Panc1 (cell line): ENCODE data around the gene MAGI1. TPM values are rescaled to one million over a fixed set of nuclear protein-coding genes. Genes with fewer than 3 reads are reported as not detected.

ENCODE experiments used
- ATAC-seq: fragments of 200-7000 bp; cut with Tn5 transposase; 2 replicates; pipeline ENCODE4 v1.9.1; 2020; ENCODE audit warnings: mild to moderate bottlenecking, moderate library complexity
- BruUV-seq: library from RNA; stranded (reverse); fragments of 400-500 nt; replicated peaks from 2 replicates; lab custom pipeline; 2021; lab: Mats Ljungman, UMichigan
- CTCF ChIA-PET: fragments of 300-600 bp; sonication (Branson Sonifier 250); formaldehyde crosslinking; loops from one replicate; lab custom pipeline; 2022; ENCODE audit warnings: antibody characterized with exemption; lab: Charles Lee
- POLR2A ChIA-PET: fragments of 300-600 bp; sonication (Branson Sonifier 250); formaldehyde crosslinking; loops from one replicate; lab custom pipeline; 2022; ENCODE audit warnings: antibody characterized with exemption; lab: Charles Lee
- DNase-seq: peaks from one replicate; pipeline ENCODE4 v3.0.0-alpha.2; 2010; ENCODE audit warnings: low read depth, low spot score
- H3K27ac ChIP-seq: 2 replicates; pipeline ENCODE4 v1.5.1; 2011; ENCODE audit warnings: mild to moderate bottlenecking, low read length, inconsistent platforms
- H3K27me3 ChIP-seq: fragments of 200-500 bp; sonication (Bioruptor generic); 2 replicates; pipeline ENCODE4 v1.6.0; 2014; ENCODE audit warnings: low read length, inconsistent platforms; ENCODE audit not compliant: control insufficient read depth, insufficient read depth
- H3K36me3 ChIP-seq: fragments of 200-500 bp; sonication (Bioruptor generic); 2 replicates; pipeline ENCODE4 v1.5.1; 2014; ENCODE audit warnings: inconsistent platforms, mild to moderate bottlenecking, low read length, moderate library complexity; ENCODE audit not compliant: control insufficient read depth, insufficient read depth
- H3K4me1 ChIP-seq: 2 replicates; pipeline ENCODE4 v1.5.1; 2011; ENCODE audit warnings: inconsistent platforms, mild to moderate bottlenecking, low read length, moderate library complexity; ENCODE audit not compliant: control insufficient read depth, insufficient read depth
- H3K4me3 ChIP-seq, 2 experiments: 2 replicates each; pipeline ENCODE4 v1.5.1; 2011 to 2012; ENCODE audit warnings: low read depth in 2 of 2, low read length in 2 of 2, mild to moderate bottlenecking in 2 of 2, inconsistent platforms in 1 of 2, moderate library complexity in 1 of 2
- H3K9me3 ChIP-seq: fragments of 200-500 bp; sonication (Bioruptor generic); 2 replicates; pipeline ENCODE4 v1.5.1; 2014; ENCODE audit warnings: low read depth, mild to moderate bottlenecking, inconsistent platforms, low read length, moderate library complexity; ENCODE audit not compliant: control insufficient read depth, insufficient read depth
- POLR2AphosphoS5 ChIP-seq: IDR thresholded peaks from 2 replicates; pipeline ENCODE4 v1.6.1; 2012; ENCODE audit warnings: mild to moderate bottlenecking, low read depth, low read length, moderate library complexity
- SIN3A ChIP-seq: IDR thresholded peaks from 2 replicates; pipeline ENCODE4 v1.6.1; 2012; ENCODE audit warnings: low read depth, mild to moderate bottlenecking, low read length, moderate library complexity, borderline replicate concordance; ENCODE audit not compliant: insufficient read depth
- TCF7L2 ChIP-seq: IDR thresholded peaks from 2 replicates; pipeline ENCODE4 v1.6.1; 2011; ENCODE audit warnings: mild to moderate bottlenecking, low read depth, low read length, inconsistent platforms
- in situ Hi-C: cut with HindIII; loops from 2 replicates; pipeline ENCODE4 v1.10.0; 2016; ENCODE audit warnings: low sequenced_read_pairs, low pct_unique_long_range_greater_than_20kb
- intact Hi-C: fragments of 100-400 bp; cut with micrococcal nuclease; formaldehyde crosslinking; loops from one replicate; pipeline ENCODE4 v1.10.0; 2022; ENCODE audit not compliant: unreplicated experiment
- total RNA-seq: library from RNA; stranded (reverse); gene quantifications from one replicate; pipeline ENCODE4 v1.2.1, GENCODE V29; 2021; ENCODE audit not compliant: unreplicated experiment
- TF ChIP-seq, protein P1 (sequence below): fragments of 450-650 bp; IDR thresholded peaks from 2 replicates; pipeline ENCODE4 v1.5.1; 2017; ENCODE audit warnings: mild to moderate bottlenecking
- TF ChIP-seq, protein P2 (sequence below), 2 experiments: IDR thresholded peaks; 2 replicates each; pipeline ENCODE4 v1.6.1; 2011 to 2012; ENCODE audit warnings: low read depth in 2 of 2, control low read depth in 1 of 2, low read length in 1 of 2, mild to moderate bottlenecking in 1 of 2, moderate library complexity in 1 of 2; ENCODE audit not compliant: insufficient read depth in 1 of 2

MAGI1 gene
- total RNA-seq, 1 experiment from 2014 or later: 9.5 TPM

DNA sequence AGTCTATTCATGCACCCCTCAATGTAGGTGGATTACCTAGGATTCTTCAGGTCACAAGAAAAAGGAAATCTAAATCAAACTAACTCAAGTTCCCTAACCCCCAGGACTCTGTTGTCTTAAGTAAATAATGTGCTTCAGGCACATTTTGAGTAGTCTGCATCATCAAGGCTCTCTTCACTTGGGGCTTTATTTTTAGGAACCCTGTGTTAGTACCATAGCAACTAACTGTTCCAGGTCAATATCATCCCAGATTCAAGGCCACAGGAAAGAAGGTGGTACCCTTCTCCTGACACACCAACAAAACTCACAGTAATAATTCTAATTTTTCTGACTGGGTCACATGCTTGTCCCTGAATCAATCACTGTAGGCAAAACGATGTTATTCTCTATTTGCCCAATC, 218.1 kb downstream of the MAGI1 start:
- no peaks in the 10 kb centered on the region for H3K4me1 ChIP-seq
- BruUV-seq: no TSS peak
- H3K27ac ChIP-seq: no peak overlapping the region
- ChIA-PET CTCF (no interaction called here), POLR2A (no interaction called here)
- H3K9me3 ChIP-seq: no peaks in the 10 kb centered on the region
- no peaks in the 10 kb centered on the region for H3K36me3 ChIP-seq
- intact Hi-C loops: no loop called here
- no peak for ATAC-seq
- DNase-seq: no peak
- H3K4me3 ChIP-seq: no peak overlapping the region
- TF ChIP-seq, protein P1, sequence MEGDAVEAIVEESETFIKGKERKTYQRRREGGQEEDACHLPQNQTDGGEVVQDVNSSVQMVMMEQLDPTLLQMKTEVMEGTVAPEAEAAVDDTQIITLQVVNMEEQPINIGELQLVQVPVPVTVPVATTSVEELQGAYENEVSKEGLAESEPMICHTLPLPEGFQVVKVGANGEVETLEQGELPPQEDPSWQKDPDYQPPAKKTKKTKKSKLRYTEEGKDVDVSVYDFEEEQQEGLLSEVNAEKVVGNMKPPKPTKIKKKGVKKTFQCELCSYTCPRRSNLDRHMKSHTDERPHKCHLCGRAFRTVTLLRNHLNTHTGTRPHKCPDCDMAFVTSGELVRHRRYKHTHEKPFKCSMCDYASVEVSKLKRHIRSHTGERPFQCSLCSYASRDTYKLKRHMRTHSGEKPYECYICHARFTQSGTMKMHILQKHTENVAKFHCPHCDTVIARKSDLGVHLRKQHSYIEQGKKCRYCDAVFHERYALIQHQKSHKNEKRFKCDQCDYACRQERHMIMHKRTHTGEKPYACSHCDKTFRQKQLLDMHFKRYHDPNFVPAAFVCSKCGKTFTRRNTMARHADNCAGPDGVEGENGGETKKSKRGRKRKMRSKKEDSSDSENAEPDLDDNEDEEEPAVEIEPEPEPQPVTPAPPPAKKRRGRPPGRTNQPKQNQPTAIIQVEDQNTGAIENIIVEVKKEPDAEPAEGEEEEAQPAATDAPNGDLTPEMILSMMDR: no peak
- TF ChIP-seq, protein P2, sequence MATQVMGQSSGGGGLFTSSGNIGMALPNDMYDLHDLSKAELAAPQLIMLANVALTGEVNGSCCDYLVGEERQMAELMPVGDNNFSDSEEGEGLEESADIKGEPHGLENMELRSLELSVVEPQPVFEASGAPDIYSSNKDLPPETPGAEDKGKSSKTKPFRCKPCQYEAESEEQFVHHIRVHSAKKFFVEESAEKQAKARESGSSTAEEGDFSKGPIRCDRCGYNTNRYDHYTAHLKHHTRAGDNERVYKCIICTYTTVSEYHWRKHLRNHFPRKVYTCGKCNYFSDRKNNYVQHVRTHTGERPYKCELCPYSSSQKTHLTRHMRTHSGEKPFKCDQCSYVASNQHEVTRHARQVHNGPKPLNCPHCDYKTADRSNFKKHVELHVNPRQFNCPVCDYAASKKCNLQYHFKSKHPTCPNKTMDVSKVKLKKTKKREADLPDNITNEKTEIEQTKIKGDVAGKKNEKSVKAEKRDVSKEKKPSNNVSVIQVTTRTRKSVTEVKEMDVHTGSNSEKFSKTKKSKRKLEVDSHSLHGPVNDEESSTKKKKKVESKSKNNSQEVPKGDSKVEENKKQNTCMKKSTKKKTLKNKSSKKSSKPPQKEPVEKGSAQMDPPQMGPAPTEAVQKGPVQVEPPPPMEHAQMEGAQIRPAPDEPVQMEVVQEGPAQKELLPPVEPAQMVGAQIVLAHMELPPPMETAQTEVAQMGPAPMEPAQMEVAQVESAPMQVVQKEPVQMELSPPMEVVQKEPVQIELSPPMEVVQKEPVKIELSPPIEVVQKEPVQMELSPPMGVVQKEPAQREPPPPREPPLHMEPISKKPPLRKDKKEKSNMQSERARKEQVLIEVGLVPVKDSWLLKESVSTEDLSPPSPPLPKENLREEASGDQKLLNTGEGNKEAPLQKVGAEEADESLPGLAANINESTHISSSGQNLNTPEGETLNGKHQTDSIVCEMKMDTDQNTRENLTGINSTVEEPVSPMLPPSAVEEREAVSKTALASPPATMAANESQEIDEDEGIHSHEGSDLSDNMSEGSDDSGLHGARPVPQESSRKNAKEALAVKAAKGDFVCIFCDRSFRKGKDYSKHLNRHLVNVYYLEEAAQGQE (IDR thresholded peaks at IDR 0.05; ENCODE audit: insufficient read depth in 1 of 2, low read depth in 2 of 2, low read length in 1 of 2): no peak
- TF ChIP-seq POLR2AphosphoS5: no peak
- TF ChIP-seq SIN3A: no peak
- no peak for TF ChIP-seq TCF7L2
- no peaks in the 10 kb centered on the region for H3K27me3 ChIP-seq
- in situ Hi-C loops: no loop called here

- ATAC-seq: no peak
- no peak for DNase-seq
- no peaks in the 10 kb centered on the region for H3K9me3 ChIP-seq
- H3K27me3 ChIP-seq: no peaks in the 10 kb centered on the region
- H3K4me1 ChIP-seq: peaks cover 3% of the 10 kb centered on the region; the same call in 1 of the 2 replicates
- H3K27ac ChIP-seq: no peak overlapping the region
- no peaks in the 10 kb centered on the region for H3K36me3 ChIP-seq
- POLR2A ChIA-PET: no interaction called here
- intact Hi-C loops: no loop called here
- no TSS peak for BruUV-seq
- CTCF ChIA-PET: no interaction called here
- in situ Hi-C loops: no loop called here
- TF ChIP-seq POLR2AphosphoS5 (no peak), TCF7L2 (no peak), SIN3A (no peak)
- TF ChIP-seq, protein P1: no peak
- TF ChIP-seq, protein P2 (IDR thresholded peaks at IDR 0.05; ENCODE audit: insufficient read depth in 1 of 2, low read depth in 2 of 2, low read length in 1 of 2): no peak
- no peak overlapping the region for H3K4me3 ChIP-seq
Observed at GRCh38 chr3:65819896-65820295, 218.8 kb downstream of the MAGI1 start.
